Cardiac ventricle fibroblast (primary cell): ENCODE data around the gene PPIP5K2. TPM values are rescaled to one million over a fixed set of nuclear protein-coding genes. Genes with fewer than 3 reads are reported as not detected.

ENCODE experiments used
- total RNA-seq: library from RNA; depleted of rRNA; stranded (reverse); fragments of >200 nt; gene quantifications from 2 replicates; pipeline ENCODE4 v1.2.3, GENCODE V29; 2015

PPIP5K2 gene
- 30.3 and 48.0 TPM in 2 replicates for total RNA-seq

GRCh38 chr5:103119765-103120606 is at the start of gene PPIP5K2, which contains the start of gene GIN1:
TSS of gene PPIP5K2 (plus strand) at chr5:103120301. CDS start at chr5:103129590, 9,289 bp downstream.
TSS of gene GIN1 (minus strand) at chr5:103120138. CDS start at chr5:103108707, 11,431 bp downstream.

DNA sequence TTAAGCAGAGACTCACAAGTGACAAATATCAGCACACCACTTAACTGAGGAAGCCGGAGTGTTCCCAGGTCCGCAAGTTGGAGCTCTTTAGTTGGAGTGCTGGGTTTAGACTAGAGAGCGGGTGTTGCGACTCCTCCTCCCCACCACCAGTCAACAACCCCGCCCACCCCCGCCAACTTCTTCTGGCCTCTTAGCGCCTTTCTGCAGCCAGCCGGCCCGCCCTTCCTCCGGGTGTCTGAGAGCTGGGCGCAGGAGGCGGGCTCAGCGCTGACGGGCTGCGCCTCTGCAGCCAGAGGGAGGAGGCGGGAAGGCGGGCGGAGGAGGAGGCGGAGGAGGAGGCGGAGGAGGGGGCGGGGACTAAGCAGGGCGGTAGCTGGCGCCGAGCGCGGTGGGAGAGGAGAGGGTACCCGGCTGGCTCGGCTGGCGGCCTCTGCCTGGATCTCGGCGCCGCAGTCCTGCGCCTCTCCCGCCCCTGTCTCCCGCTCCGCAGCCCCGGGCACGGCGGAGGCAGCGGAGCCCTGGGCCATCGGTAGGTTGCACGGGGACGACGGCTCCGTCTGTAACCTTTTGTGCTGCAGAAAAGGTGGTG is 138.4 kb downstream of the PPIP5K2 start, which contains the start of gene MACIR:
TSS of gene MACIR (plus strand) at position 396 of the 589 bp plus-strand sequence. CDS start 17,157 bp downstream, outside the sequence.

Other genes starting within 250 kb of the PPIP5K2 start
- 2.4 and 5.7 TPM in 2 replicates for gene GIN1, start 163 bp upstream of the PPIP5K2 start, total RNA-seq
- gene MACIR, start 138.5 kb downstream of the PPIP5K2 start, total RNA-seq: 12.4 and 14.9 TPM in 2 replicates